Motor neuron (in vitro differentiated cells): ENCODE data around the gene WDR81. TPM values are rescaled to one million over a fixed set of nuclear protein-coding genes. Genes with fewer than 3 reads are reported as not detected.
"Not testable (repeated sequence)": the region's sequence is repeated elsewhere in the genome, so short reads cannot be mapped to it uniquely, and the experiment has no call there.

Experiments used
- ATAC-seq, 8 experiments: fragments of 200-7000 bp; cut with Tn5 transposase; replicated peaks in 6 of 8; 2 replicates each; pipeline ENCODE4 v1.8.0; 2021; ENCODE audit warnings: mild to moderate bottlenecking in 8 of 8, moderate library complexity in 8 of 8
- H3K27ac ChIP-seq, 2 donors: fragments of 250-450 bp; sonication (Bioruptor Pico); 2 replicates each; pipeline ENCODE4 v1.9.0; 2021; ENCODE audit warnings: antibody characterized with exemption in 2 of 2, mild to moderate bottlenecking in 2 of 2, moderate library complexity in 1 of 2
- H3K4me1 ChIP-seq, 2 donors: fragments of 250-450 bp; sonication (Bioruptor Pico); replicated peaks in 1 of 2; 2 replicates each; pipeline ENCODE4 v1.6.1; 2021; ENCODE audit warnings: antibody characterized with exemption in 2 of 2, mild to moderate bottlenecking in 2 of 2, moderate library complexity in 1 of 2
- H3K4me3 ChIP-seq, 5 donors: fragments of 250-450 bp; sonication (Bioruptor Pico); 2 replicates each; pipeline ENCODE4 v1.9.0; 2021; ENCODE audit warnings: antibody characterized with exemption in 5 of 5, mild to moderate bottlenecking in 5 of 5, moderate library complexity in 4 of 5
- WGBS, 10 experiments: fragments of 450-650 bp; shearing (Covaris generic); methylation state at CpG; one replicate each; pipeline ENCODE4 v1.0.0; 2022; 5-methylcytosine and 5-hydroxymethylcytosine counted together
- in situ Hi-C, 9 experiments: fragments of 400-800 bp; cut with MboI; loops; one replicate each; pipeline ENCODE4 v1.15.0; 2021; ENCODE audit warnings: low sequenced_read_pairs in 9 of 9, low pct_unique_long_range_greater_than_20kb in 2 of 9; ENCODE audit not compliant: unreplicated experiment in 9 of 9
- total RNA-seq, 8 experiments: library from RNA; unstranded; fragments of 300-600 nt; gene quantifications; 2 replicates each; pipeline versions ENCODE4 v1.2.3 to v1.2.4, GENCODE V29; 2022

WDR81 gene
- total RNA-seq, 8 experiments from 2014 or later: 4.0 to 26.2 (median 9.1) TPM

DNA sequence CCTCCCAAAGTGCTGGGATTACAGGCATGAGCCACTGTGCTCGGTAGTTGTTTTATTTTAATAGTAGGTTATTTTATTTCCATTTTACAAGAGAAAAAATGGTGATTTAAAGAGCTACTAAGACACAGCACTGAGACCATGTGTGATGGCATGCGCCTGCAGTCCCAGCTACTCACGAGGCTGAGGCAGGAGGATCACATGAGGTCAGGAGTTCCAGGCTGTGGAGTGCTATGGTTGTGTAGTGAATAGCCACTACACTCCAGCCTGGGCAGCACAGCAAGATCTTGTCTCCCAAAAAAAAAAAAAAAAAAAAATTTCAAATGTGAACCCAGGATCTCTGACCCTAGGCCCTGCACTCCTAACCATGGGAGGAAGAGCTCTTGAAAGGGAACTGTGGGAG, 41.1 kb downstream of the WDR81 start:
- H3K4me1 ChIP-seq: peaks cover 30 to 41% of the 10 kb centered on the region in 2 donors
- no peak overlapping the region for H3K4me3 ChIP-seq
- 74 to 100% (median 83%) methylated on average over 1 to 3 of the region's 3 CpGs; no CpG with 5 or more reads in 3 of the 10 experiments for WGBS, 10 experiments
- no peak overlapping the region for H3K27ac ChIP-seq
- in situ Hi-C loops: no loop called here
- ATAC-seq: no peak

DNA sequence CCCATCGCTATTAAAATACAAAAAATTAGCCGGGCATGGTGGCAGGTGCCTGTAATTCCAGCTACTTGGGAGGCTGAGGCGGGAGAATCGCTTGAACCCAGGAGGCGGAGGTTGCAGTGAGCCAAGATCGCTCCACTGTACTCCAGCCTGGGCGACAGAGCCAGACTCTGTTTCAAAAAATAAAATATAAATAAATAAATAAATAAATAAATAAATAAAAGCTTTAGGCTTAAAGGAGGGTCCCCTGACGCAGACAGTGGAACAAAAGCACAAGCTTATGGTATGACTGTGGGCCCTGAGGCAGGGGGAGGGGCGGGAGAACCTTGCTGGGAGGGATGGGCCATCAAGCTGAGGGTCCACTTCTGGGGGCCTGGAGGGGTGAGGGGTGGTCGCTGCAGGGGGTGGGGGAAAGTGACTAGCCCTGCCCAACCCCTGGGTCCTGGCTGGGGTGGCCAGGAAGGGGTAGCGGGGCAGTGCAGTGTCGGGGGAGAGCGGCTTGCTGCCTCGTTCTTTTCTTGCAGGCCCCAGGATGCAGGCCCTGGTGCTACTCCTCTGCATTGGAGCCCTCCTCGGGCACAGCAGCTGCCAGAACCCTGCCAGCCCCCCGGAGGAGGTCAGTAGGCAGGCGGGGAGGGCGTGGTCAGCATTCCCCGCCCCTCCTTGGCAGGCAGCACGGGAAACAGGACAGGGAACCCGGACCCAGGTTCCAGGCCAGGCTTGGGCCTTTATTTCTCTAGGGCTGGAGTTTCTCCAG, 42.1 kb downstream of the WDR81 start:
- no peak overlapping the region for H3K27ac ChIP-seq
- in situ Hi-C loops: no loop called here
- 50 to 100% (median 84%) methylated on average over 1 to 9 of the region's 21 CpGs; no CpG with 5 or more reads in 1 of the 10 experiments for WGBS, 10 experiments
- H3K4me3 ChIP-seq: no peak overlapping the region
- peaks cover 30 to 41% of the 10 kb centered on the region in 2 donors for H3K4me1 ChIP-seq
- ATAC-seq: no peak

DNA sequence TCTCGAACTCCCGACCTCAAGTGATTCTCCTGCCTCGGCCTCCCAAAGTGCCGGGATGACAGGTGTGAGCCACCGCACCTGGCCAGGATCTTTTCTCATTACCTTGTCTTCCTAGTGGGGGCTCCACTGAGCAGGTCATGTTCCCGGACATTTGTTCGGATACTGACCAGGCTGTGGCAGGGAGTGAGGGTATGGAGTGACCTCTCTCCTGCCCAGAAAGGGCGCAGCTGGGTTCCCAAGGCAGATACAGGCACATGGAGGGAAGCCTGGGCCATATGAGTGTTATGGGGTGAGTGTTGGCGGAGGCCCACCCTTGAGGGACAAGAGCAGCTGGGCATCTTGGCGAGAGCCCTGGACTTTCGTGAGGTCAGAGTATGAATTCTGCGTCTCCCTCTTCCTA, 42.9 kb downstream of the WDR81 start:
- no peak overlapping the region for H3K27ac ChIP-seq
- no peak for ATAC-seq
- H3K4me1 ChIP-seq: peaks cover 22 to 33% of the 10 kb centered on the region in 2 donors
- in situ Hi-C loops: no loop called here
- WGBS, 10 experiments: 76 to 100% (median 94%) methylated on average over 3 to 8 of the region's 12 CpGs; no CpG with 5 or more reads in 3 of the 10 experiments
- H3K4me3 ChIP-seq: no peak overlapping the region

- H3K4me3 ChIP-seq: no peak overlapping the region
- peaks cover 7 to 12% of the 10 kb centered on the region in 2 donors for H3K4me1 ChIP-seq
- WGBS, 10 experiments: 18 to 87% (median 34%) methylated on average over 3 to 11 of the region's 21 CpGs; no CpG with 5 or more reads in 5 of the 10 experiments
- in situ Hi-C loops: no loop called here
- peak overlapping the region in 1 of 2 donors; percentile 39 for H3K27ac ChIP-seq
- ATAC-seq: peak in 6 of 8 experiments; percentile 53 to 92 (median 73)
Observed at GRCh38 chr17:1769822-1770477, 45.4 kb downstream of the WDR81 start.

- H3K4me3 ChIP-seq, H3K27ac ChIP-seq, ATAC-seq, in situ Hi-C loops: not testable (repeated sequence)
- H3K4me1 ChIP-seq: peaks cover 7 to 12% of the 10 kb centered on the region in 2 donors
- whole genome bisulfite sequencing, 10 experiments: 85 to 100% (median 93%) methylated on average over 1 to 12 of the region's 12 CpGs; no CpG with 5 or more reads in 4 of the 10 experiments
Observed at GRCh38 chr17:1773000-1773695, 48.6 kb downstream of the WDR81 start.

DNA sequence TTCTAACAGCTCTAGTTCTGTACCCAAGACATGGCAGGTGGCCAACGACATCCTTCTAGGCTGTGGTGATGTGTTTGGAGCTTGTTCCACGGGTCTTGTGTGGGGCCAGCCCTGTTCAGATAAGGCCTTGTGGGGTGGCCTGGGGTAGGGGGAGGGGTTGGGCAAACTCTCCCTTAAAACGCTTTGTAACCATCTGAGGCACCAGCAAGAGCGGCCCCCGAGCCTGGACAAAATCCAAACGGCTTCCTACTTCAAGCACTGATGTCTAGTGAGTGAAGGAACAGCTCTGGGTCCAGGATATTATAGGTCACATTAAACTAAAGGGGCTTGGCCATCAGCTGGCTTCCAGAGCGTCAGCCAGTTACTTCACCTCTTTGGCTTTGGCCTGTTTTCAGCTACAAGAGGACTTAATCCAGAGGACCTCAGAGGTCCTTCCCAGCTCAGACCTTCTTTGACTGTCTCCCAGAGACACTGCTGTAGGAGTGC, 49.2 kb downstream of the WDR81 start:
- Histone ChIP-seq H3K4me1 (peaks cover 7 to 12% of the 10 kb centered on the region in 2 donors), H3K27ac (no peak overlapping the region), H3K4me3 (no peak overlapping the region)
- WGBS, 10 experiments: 40 to 100% (median 68%) methylated on average over 1 to 3 of the region's 7 CpGs; no CpG with 5 or more reads in 6 of the 10 experiments
- no peak for ATAC-seq
- in situ Hi-C loops: no loop called here

DNA sequence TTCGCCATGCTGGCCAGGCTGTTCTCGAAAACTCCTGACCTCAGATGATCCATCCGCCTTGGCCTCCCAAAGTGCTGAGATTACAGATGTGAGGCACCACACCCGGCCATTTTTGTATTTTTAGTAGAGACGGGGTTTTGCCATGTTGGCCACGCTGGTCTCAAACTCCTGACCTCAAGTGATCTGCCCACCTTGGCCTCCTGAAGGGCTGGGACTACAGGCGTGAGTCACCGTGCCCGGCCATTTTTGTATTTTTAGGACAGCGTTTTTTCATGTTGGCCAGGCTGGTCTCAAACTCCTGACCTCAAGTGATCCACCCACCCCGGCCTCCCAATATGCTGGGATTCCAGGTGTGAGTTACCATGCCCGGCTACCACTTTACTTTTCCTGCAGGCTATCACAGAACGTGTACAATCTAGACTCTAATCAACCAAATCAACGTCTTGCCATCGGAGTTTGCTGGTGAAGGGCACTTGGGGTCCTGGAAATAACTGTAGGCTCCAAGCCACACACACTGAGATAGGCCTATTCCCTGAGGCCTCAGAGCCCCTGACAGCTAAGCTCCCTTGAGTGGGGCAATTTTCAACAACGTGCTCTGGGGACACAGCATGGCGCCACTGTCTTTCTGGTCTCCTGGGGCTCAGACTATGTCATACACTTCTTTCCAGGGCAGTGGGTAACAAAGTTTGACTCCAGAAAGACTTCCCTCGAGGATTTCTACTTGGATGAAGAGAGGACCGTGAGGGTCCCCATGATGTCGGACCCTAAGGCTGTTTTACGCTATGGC, 50.1 kb downstream of the WDR81 start:
- 60 to 100% (median 88%) methylated on average over 1 to 8 of the region's 21 CpGs; no CpG with 5 or more reads in 2 of the 10 experiments for WGBS, 10 experiments

DNA sequence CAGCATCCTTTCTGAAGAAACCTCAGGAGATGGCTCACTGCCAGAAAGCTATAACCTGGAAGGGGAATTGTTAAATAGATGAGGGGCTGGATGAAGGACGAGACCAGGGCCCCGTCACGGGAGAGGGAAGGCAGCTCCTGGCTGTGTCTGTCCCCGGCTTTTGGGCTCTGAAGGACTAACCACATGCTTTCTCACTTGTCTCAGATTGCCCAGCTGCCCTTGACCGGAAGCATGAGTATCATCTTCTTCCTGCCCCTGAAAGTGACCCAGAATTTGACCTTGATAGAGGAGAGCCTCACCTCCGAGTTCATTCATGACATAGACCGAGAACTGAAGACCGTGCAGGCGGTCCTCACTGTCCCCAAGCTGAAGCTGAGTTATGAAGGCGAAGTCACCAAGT, 51.8 kb downstream of the WDR81 start:
- in situ Hi-C loops: no loop called here
- Histone ChIP-seq H3K4me1 (no peaks in the 10 kb centered on the region), H3K4me3 (no peak overlapping the region), H3K27ac (no peak overlapping the region)
- WGBS, 10 experiments: 91 to 100% (median 98%) methylated on average over 1 to 8 of the region's 10 CpGs; no CpG with 5 or more reads in 6 of the 10 experiments
- ATAC-seq: no peak

More for the DNA sequence above, 50.1 kb downstream of the WDR81 start:
- peaks cover 4 to 8% of the 10 kb centered on the region in 2 donors for H3K4me1 ChIP-seq
- ATAC-seq: no peak
- no peak overlapping the region for H3K4me3 ChIP-seq
- in situ Hi-C loops: no loop called here
- no peak overlapping the region for H3K27ac ChIP-seq

DNA sequence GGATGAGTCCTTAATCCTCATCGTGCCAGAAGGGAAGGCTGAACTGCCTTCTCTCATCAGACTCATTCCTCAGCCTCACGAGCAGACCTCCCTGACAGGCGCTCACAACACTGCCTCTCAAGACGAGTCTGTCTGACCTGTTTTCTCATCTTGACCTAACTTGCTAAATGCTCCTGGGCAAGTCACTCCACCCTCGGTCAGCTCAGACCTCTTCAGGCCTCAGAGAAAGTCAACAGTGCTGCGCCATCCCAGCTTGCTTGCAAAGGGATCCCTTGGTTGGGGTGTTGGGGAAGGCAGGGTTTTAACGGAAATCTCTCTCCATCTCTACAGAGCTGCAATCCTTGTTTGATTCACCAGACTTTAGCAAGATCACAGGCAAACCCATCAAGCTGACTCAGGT, 52.4 kb downstream of the WDR81 start:
- no peaks in the 10 kb centered on the region for H3K4me1 ChIP-seq
- H3K4me3 ChIP-seq: no peak overlapping the region
- no peak overlapping the region for H3K27ac ChIP-seq
- in situ Hi-C loops: no loop called here
- WGBS, 10 experiments: 61 to 100% (median 87%) methylated on average over 2 to 4 of the region's 7 CpGs; no CpG with 5 or more reads in 6 of the 10 experiments
- no peak for ATAC-seq

GRCh38 chr17:1779571-1780131, 55.1 kb downstream of the WDR81 start:
- peaks cover 0 to 5% of the 10 kb centered on the region in 2 donors for H3K4me1 ChIP-seq
- in situ Hi-C loops: no loop called here
- H3K4me3 ChIP-seq: no peak overlapping the region
- 8 to 91% (median 84%) methylated on average over 1 to 7 of the region's 8 CpGs; no CpG with 5 or more reads in 2 of the 10 experiments for WGBS, 10 experiments
- no peak overlapping the region for H3K27ac ChIP-seq
- peak in 4 of 8 experiments; percentile 16 to 86 (median 68) for ATAC-seq

GRCh38 chr17:1782171-1782567, 57.7 kb downstream of the WDR81 start:
- no peak overlapping the region for H3K27ac ChIP-seq
- no peak overlapping the region for H3K4me3 ChIP-seq
- in situ Hi-C loops: no loop called here
- H3K4me1 ChIP-seq: peaks cover 0 to 5% of the 10 kb centered on the region in 2 donors
- 0 to 92% (median 68%) methylated on average over 1 to 5 of the region's 6 CpGs; no CpG with 5 or more reads in 3 of the 10 experiments for WGBS, 10 experiments
- ATAC-seq: no peak

- no peak overlapping the region for H3K4me3 ChIP-seq
- in situ Hi-C loops: no loop called here
- WGBS, 10 experiments: 87 to 96% (median 93%) methylated on average over 3 to 9 of the region's 19 CpGs; no CpG with 5 or more reads in 6 of the 10 experiments
- no peak overlapping the region for H3K27ac ChIP-seq
- peaks cover 0 to 5% of the 10 kb centered on the region in 2 donors for H3K4me1 ChIP-seq
- ATAC-seq: peak in 2 of 8 experiments; percentile 9
Observed at GRCh38 chr17:1783271-1783670, 58.8 kb downstream of the WDR81 start.
